Measurements from ENCODE around the gene ERGIC2.

Gene ERGIC2

GRCh38 chr12:29288031-29288430 lies 92.9 kb downstream of the ERGIC2 start:
- no peak for DNase-seq (ENCODE audit: low read depth)
- TF ChIP-seq CTCF (conservative IDR thresholded peaks at IDR 0.05; ENCODE audit: control insufficient read depth, insufficient read depth, low read depth, low read length) = no peak
- H3K4me3 ChIP-seq (ENCODE audit: control insufficient read depth, low read depth, low read length) = no peak overlapping the region

- DNase-seq (ENCODE audit: low read depth) = no peak
- no peak for TF ChIP-seq CTCF (conservative IDR thresholded peaks at IDR 0.05; ENCODE audit: control insufficient read depth, insufficient read depth, low read depth, low read length)
- no peak overlapping the region for H3K4me3 ChIP-seq (ENCODE audit: control insufficient read depth, low read depth, low read length)
Observed at GRCh38 chr12:29287622-29288021, 93.3 kb downstream of the ERGIC2 start.
